Large intestine (tissue), 3 donors: Measurements from ENCODE around the gene TBC1D22B. TPM values are rescaled to one million over a fixed set of nuclear protein-coding genes. Genes with fewer than 3 reads are reported as not detected.
A peak's percentile ranks its signal among the peaks of the same experiment; 100 is the strongest.

ENCODE experiments used
- DNase-seq, 2 donors: peaks; one replicate each; pipeline versions ENCODE4 v3.0.0 to v3.0.0-alpha.2; 2013
- H3K27ac ChIP-seq: one replicate; pipeline ENCODE4 v1.5.1; 2013; ENCODE audit warnings: low read length
- H3K27me3 ChIP-seq: 2 replicates; pipeline ENCODE4 v1.6.1; 2013; ENCODE audit warnings: low read length; ENCODE audit not compliant: control insufficient read depth, insufficient read depth
- H3K36me3 ChIP-seq: 2 replicates; pipeline ENCODE4 v1.6.1; 2013; ENCODE audit warnings: low read length; ENCODE audit not compliant: control insufficient read depth, insufficient read depth
- H3K4me1 ChIP-seq: one replicate; pipeline ENCODE4 v1.6.1; 2013; ENCODE audit warnings: low read length; ENCODE audit not compliant: control insufficient read depth, insufficient read depth
- H3K4me3 ChIP-seq: one replicate; pipeline ENCODE4 v1.5.1; 2013; ENCODE audit warnings: low read length
- H3K9me3 ChIP-seq: one replicate; pipeline ENCODE4 v1.6.1; 2013; ENCODE audit warnings: mild to moderate bottlenecking, low read depth, low read length, moderate library complexity; ENCODE audit not compliant: control insufficient read depth
- WGBS: methylation state at CpG from one replicate; pipeline ENCODE4 v1.1.5; 2013; ENCODE audit warnings: low lambda C conversion rate; ENCODE audit not compliant: insufficient coverage; 5-methylcytosine and 5-hydroxymethylcytosine counted together
- polyA plus RNA-seq: library from polyadenylated mRNA; unstranded; fragments of 120-200 nt; gene quantifications from one replicate; pipeline ENCODE4 v1.2.1, GENCODE V29; 2013

TBC1D22B gene
- polyA plus RNA-seq, 1 donor, result 7.0 TPM

GRCh38 chr6:37222125-37222967 is 35.2 kb upstream of the TBC1D22B start:
- Histone ChIP-seq H3K4me3 (peak overlapping the region; percentile 61), H3K9me3 (no peaks in the 10 kb centered on the region), H3K4me1 (no peaks in the 10 kb centered on the region), H3K27me3 (no peaks in the 10 kb centered on the region), H3K36me3 (no peaks in the 10 kb centered on the region), H3K27ac (peak overlapping the region; percentile 10)
- peak; percentile 70 to 89 for DNase-seq
- WGBS, result 0% methylated on average over 2 of the region's 39 CpGs

- no peaks in the 10 kb centered on the region for H3K4me1 ChIP-seq
- no peaks in the 10 kb centered on the region for H3K27me3 ChIP-seq
- no peak for DNase-seq
- H3K27ac ChIP-seq, result no peak overlapping the region
- H3K9me3 ChIP-seq, result no peaks in the 10 kb centered on the region
- H3K4me3 ChIP-seq, result peak overlapping the region; percentile 61
- no peaks in the 10 kb centered on the region for H3K36me3 ChIP-seq
These were observed 34.6 kb upstream of the TBC1D22B start for GRCh38 chr6:37222992-37223391.

- no peak overlapping the region for H3K27ac ChIP-seq
- WGBS, result 29% methylated on average over 1 of the region's 5 CpGs
- H3K4me3 ChIP-seq, result no peak overlapping the region
- H3K9me3 ChIP-seq, result no peaks in the 10 kb centered on the region
- no peaks in the 10 kb centered on the region for H3K36me3 ChIP-seq
- DNase-seq, result no peak
- no peaks in the 10 kb centered on the region for H3K27me3 ChIP-seq
- peaks cover 6% of the 10 kb centered on the region for H3K4me1 ChIP-seq
These were observed 32.0 kb upstream of the TBC1D22B start for GRCh38 chr6:37225350-37226169.

DNA sequence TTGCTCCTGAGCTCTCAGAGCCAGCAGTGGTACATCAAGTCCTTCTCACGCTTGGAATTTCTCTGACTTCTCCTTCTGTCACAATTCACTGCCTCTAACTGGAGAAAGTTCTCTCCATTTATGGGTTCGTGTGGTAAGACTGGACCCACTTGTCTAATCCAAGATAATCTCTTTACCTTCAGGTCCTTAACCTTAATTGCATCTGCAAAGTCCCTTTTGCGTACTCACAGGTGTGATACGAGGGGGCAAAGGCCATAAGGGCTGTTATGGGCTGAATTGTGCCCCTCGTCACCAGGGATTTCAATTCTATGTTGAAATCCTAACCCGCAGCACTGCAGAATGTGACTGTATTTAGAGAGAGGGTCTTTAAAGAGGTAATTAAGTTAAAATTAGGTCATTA is 27.5 kb upstream of the TBC1D22B start:
- Histone ChIP-seq H3K4me1 (peaks cover 6% of the 10 kb centered on the region), H3K4me3 (no peak overlapping the region), H3K27me3 (no peaks in the 10 kb centered on the region), H3K9me3 (no peaks in the 10 kb centered on the region), H3K27ac (no peak overlapping the region), H3K36me3 (no peaks in the 10 kb centered on the region)
- no CpG with 5 or more reads among the region's 6 CpGs for WGBS
- peak; percentile 77 to 87 for DNase-seq

- Histone ChIP-seq H3K9me3 (no peaks in the 10 kb centered on the region), H3K27ac (no peak overlapping the region), H3K4me1 (peaks cover 6% of the 10 kb centered on the region), H3K4me3 (no peak overlapping the region), H3K27me3 (no peaks in the 10 kb centered on the region), H3K36me3 (no peaks in the 10 kb centered on the region)
- 67% methylated on average over 1 of the region's 5 CpGs for WGBS
- DNase-seq, result no peak
These were observed 25.0 kb upstream of the TBC1D22B start for GRCh38 chr6:37232430-37233017.

DNA sequence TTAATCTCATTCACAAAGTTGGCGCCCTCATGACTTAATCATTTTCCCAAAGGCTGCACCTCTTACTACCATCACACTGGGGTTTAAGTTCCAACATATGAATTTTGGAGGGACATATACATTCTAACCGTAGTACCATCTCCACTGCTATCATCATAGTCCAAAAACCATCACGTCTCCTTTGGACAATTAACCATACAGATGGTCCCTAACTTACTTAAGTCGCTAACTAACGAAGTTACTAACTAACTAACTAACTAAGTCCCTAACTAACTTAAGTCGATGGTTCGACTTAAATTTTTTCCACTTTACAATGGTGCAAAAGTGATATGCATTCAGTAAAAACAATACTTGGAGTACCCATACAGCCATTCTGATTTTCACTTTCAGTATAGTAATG is 24.0 kb upstream of the TBC1D22B start:
- 94% methylated on average over 4 of the region's 7 CpGs for WGBS
- Histone ChIP-seq H3K4me3 (no peak overlapping the region), H3K27me3 (no peaks in the 10 kb centered on the region), H3K9me3 (no peaks in the 10 kb centered on the region), H3K4me1 (peaks cover 6% of the 10 kb centered on the region), H3K36me3 (no peaks in the 10 kb centered on the region), H3K27ac (no peak overlapping the region)
- no peak for DNase-seq

DNA sequence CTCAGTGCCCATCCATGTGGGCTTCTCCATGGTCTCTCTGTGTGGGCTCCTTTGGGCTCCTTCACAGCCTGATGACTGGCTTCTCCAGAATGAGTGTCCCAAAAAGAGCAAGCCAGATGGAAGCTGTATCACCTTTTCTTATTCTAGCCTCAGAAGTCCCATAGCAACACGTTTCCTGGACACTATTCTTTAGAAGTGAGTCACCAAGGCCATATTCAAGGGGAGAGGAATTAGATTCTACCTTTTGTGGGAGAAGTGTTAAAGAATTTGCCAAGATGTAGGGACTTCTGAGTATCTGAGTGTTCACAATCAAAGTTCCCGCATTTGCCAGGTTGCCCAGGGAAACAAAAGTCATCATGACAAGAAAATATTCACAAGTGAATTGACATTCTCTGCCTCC is 20.7 kb upstream of the TBC1D22B start:
- Histone ChIP-seq H3K36me3 (no peaks in the 10 kb centered on the region), H3K4me1 (peaks cover 7% of the 10 kb centered on the region), H3K4me3 (no peak overlapping the region), H3K27ac (no peak overlapping the region), H3K9me3 (no peaks in the 10 kb centered on the region), H3K27me3 (no peaks in the 10 kb centered on the region)
- no CpG with 5 or more reads among the region's 2 CpGs for WGBS
- no peak for DNase-seq

GRCh38 chr6:37237789-37238188 is 19.8 kb upstream of the TBC1D22B start:
- no peaks in the 10 kb centered on the region for H3K9me3 ChIP-seq
- DNase-seq, result no peak
- peaks cover 11% of the 10 kb centered on the region for H3K4me1 ChIP-seq
- H3K27me3 ChIP-seq, result no peaks in the 10 kb centered on the region
- no peaks in the 10 kb centered on the region for H3K36me3 ChIP-seq
- H3K27ac ChIP-seq, result no peak overlapping the region
- H3K4me3 ChIP-seq, result no peak overlapping the region

GRCh38 chr6:37238381-37238780 is 19.2 kb upstream of the TBC1D22B start:
- no peak overlapping the region for H3K27ac ChIP-seq
- no peaks in the 10 kb centered on the region for H3K27me3 ChIP-seq
- H3K36me3 ChIP-seq, result no peaks in the 10 kb centered on the region
- H3K4me1 ChIP-seq, result peaks cover 11% of the 10 kb centered on the region
- DNase-seq, result no peak
- 100% methylated on average over 1 of the region's 1 CpG for WGBS
- H3K9me3 ChIP-seq, result no peaks in the 10 kb centered on the region
- H3K4me3 ChIP-seq, result no peak overlapping the region

DNA sequence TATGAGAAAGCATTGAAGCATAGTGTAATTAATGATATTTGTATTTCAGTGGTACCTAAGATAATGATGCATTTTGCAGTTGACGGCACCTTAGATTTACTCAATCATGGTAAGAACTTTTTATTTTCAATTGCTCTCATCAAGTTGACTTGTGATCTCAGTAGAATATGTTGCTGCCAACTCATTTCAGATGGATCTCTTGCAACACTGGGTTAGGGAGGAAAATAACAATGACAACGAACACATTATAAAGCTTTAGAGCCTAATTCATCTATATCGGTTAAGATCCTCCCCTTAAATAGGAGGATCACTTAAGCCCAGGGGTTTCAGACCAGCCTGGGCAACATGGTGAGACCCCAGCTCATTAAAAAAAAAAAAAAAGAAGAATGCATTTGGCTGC is 18.0 kb upstream of the TBC1D22B start:
- no peaks in the 10 kb centered on the region for H3K9me3 ChIP-seq
- peaks cover 11% of the 10 kb centered on the region for H3K4me1 ChIP-seq
- no peak overlapping the region for H3K4me3 ChIP-seq
- no peaks in the 10 kb centered on the region for H3K36me3 ChIP-seq
- H3K27me3 ChIP-seq, result no peaks in the 10 kb centered on the region
- DNase-seq, result no peak
- WGBS, result 80% methylated on average over 1 of the region's 3 CpGs
- H3K27ac ChIP-seq, result peak overlapping the region; percentile 54
